Uterus (tissue), 2 donors: ENCODE results near the gene METTL3.

Experiments used
- POLR2A ChIP-seq, 2 donors: fragments of 450-650 bp; IDR thresholded peaks; one replicate each; pipeline ENCODE4 v1.6.1; 2016; ENCODE audit warnings: antibody characterized with exemption in 2 of 2, mild to moderate bottlenecking in 1 of 2, moderate library complexity in 1 of 2
- TF ChIP-seq, protein P1 (sequence below), 4 experiments: fragments of 200-600 bp in 2 of 4; fragments of 450-650 bp in 2 of 4; sonication (generic) in 2 of 4; IDR thresholded peaks; one replicate each; pipeline ENCODE4 v1.5.1; 2016 to 2019; ENCODE audit warnings: antibody characterized with exemption in 4 of 4, mild to moderate bottlenecking in 2 of 4, moderate library complexity in 1 of 4

GRCh38 chr14:21533294-21533693 is 22.2 kb upstream of the METTL3 start:
- TF ChIP-seq POLR2A (IDR thresholded peaks at IDR 0.05): no peak
- TF ChIP-seq, protein P1, sequence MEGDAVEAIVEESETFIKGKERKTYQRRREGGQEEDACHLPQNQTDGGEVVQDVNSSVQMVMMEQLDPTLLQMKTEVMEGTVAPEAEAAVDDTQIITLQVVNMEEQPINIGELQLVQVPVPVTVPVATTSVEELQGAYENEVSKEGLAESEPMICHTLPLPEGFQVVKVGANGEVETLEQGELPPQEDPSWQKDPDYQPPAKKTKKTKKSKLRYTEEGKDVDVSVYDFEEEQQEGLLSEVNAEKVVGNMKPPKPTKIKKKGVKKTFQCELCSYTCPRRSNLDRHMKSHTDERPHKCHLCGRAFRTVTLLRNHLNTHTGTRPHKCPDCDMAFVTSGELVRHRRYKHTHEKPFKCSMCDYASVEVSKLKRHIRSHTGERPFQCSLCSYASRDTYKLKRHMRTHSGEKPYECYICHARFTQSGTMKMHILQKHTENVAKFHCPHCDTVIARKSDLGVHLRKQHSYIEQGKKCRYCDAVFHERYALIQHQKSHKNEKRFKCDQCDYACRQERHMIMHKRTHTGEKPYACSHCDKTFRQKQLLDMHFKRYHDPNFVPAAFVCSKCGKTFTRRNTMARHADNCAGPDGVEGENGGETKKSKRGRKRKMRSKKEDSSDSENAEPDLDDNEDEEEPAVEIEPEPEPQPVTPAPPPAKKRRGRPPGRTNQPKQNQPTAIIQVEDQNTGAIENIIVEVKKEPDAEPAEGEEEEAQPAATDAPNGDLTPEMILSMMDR (IDR thresholded peaks at IDR 0.05): no peak
